ENCODE measurements around the gene CES4A.

DNA sequence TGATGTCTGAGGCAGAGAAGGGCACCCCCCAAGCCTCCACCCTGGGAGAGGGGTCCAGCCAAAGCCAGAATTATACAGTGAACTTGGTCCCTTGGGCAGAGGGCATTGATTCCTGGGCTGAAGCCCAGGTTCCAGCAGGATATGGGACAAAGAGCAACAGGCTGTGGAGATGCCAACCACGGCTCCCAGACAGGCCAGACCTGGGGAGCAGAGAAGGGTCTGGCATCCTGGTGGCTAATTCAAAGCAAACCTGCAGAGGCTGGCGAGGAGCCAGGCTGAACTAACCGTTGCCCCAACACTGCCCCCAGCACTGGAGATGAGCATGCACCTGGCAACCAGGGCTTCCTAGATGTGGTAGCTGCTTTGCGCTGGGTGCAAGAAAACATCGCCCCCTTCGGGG lies 24.3 kb upstream of the CES4A start:
- TF ChIP-seq CTCF (IDR thresholded peaks at IDR 0.05) (no peak), POLR2A (IDR thresholded peaks at IDR 0.05) (no peak)
